Liver (tissue), 9 donors: Measurements from ENCODE around the gene LCT. TPM values are rescaled to one million over a fixed set of nuclear protein-coding genes. Genes with fewer than 3 reads are reported as not detected.

Experiments
- DNase-seq: peaks from one replicate; pipeline ENCODE4 v3.0.0-alpha.2; 2017; ENCODE audit warnings: low spot score
- H3K27ac ChIP-seq, 2 donors: one replicate each; pipeline ENCODE4 v1.7.0; 2013; ENCODE audit warnings: inconsistent platforms in 2 of 2, low read length in 2 of 2, control low read depth in 1 of 2, low read depth in 1 of 2, mild to moderate bottlenecking in 1 of 2
- H3K27me3 ChIP-seq, 4 donors: one replicate each; pipeline versions ENCODE4 v1.6.1 to v1.7.0; 2013; ENCODE audit warnings: low read length in 3 of 4, inconsistent platforms in 1 of 4, mild to moderate bottlenecking in 1 of 4, moderate library complexity in 1 of 4; ENCODE audit not compliant: control insufficient read depth in 4 of 4, insufficient read depth in 4 of 4
- H3K36me3 ChIP-seq, 4 donors: one replicate each; pipeline versions ENCODE4 v1.6.1 to v1.7.0; 2013; ENCODE audit warnings: low read length in 3 of 4, mild to moderate bottlenecking in 3 of 4, low read depth in 1 of 4, moderate library complexity in 1 of 4; ENCODE audit not compliant: control insufficient read depth in 4 of 4, insufficient read depth in 3 of 4
- H3K4me1 ChIP-seq, 4 donors: one replicate each; pipeline versions ENCODE4 v1.6.1 to v1.7.0; 2013; ENCODE audit warnings: low read length in 3 of 4, mild to moderate bottlenecking in 3 of 4, moderate library complexity in 1 of 4; ENCODE audit not compliant: control insufficient read depth in 4 of 4, insufficient read depth in 4 of 4
- H3K4me3 ChIP-seq, 3 donors: one replicate each; pipeline versions ENCODE4 v1.6.1 to v1.7.0; 2013; ENCODE audit warnings: low read length in 3 of 3, control low read depth in 1 of 3, low read depth in 1 of 3, mild to moderate bottlenecking in 1 of 3
- H3K9ac ChIP-seq, 2 donors: one replicate each; pipeline ENCODE4 v1.7.0; 2013; ENCODE audit warnings: low read length in 2 of 2, mild to moderate bottlenecking in 2 of 2, moderate library complexity in 2 of 2, control low read depth in 1 of 2, low read depth in 1 of 2
- H3K9me3 ChIP-seq, 4 donors: one replicate each; pipeline versions ENCODE4 v1.6.1 to v1.7.0; 2013; ENCODE audit warnings: low read length in 3 of 4; ENCODE audit not compliant: control insufficient read depth in 4 of 4
- ATF3 ChIP-seq: IDR thresholded peaks from 2 replicates; pipeline ENCODE4 v1.6.1; 2016; ENCODE audit warnings: antibody characterized with exemption
- CTCF ChIP-seq: fragments of 150-350 bp; IDR thresholded peaks from 2 replicates; pipeline ENCODE4 v1.5.1; 2017; ENCODE audit warnings: improper control_type of control experiment, low read depth, low read length; ENCODE audit not compliant: missing input control
- EGR1 ChIP-seq, 2 donors: IDR thresholded peaks; 2 replicates each; pipeline ENCODE4 v1.6.1; 2016 to 2018; ENCODE audit warnings: antibody characterized with exemption in 2 of 2, low read depth in 2 of 2
- FOXA1 ChIP-seq: IDR thresholded peaks from 2 replicates; pipeline ENCODE4 v1.6.1; 2016; ENCODE audit warnings: antibody characterized with exemption
- FOXA2 ChIP-seq: IDR thresholded peaks from 2 replicates; pipeline ENCODE4 v1.6.1; 2016; ENCODE audit warnings: antibody characterized with exemption
- GABPA ChIP-seq, 2 donors: IDR thresholded peaks in 1 of 2; conservative IDR thresholded peaks in 1 of 2; 2 replicates each; pipeline ENCODE4 v1.6.1; 2016; ENCODE audit warnings: antibody characterized with exemption in 2 of 2, mild to moderate bottlenecking in 1 of 2, moderate library complexity in 1 of 2
- HNF4A ChIP-seq, 2 donors: conservative IDR thresholded peaks; 2 replicates each; pipeline ENCODE4 v1.6.1; 2016; ENCODE audit warnings: antibody characterized with exemption in 2 of 2, mild to moderate bottlenecking in 2 of 2
- HNF4G ChIP-seq: IDR thresholded peaks from 2 replicates; pipeline ENCODE4 v1.6.1; 2016; ENCODE audit warnings: antibody characterized with exemption
- JUND ChIP-seq, 2 donors: IDR thresholded peaks; 2 replicates each; pipeline ENCODE4 v1.6.1; 2016; ENCODE audit warnings: antibody characterized with exemption in 2 of 2
- NR2F2 ChIP-seq: IDR thresholded peaks from 2 replicates; pipeline ENCODE4 v1.6.1; 2016; ENCODE audit warnings: antibody characterized with exemption
- RAD21 ChIP-seq, 2 donors: IDR thresholded peaks; 2 replicates each; pipeline ENCODE4 v1.6.1; 2016; ENCODE audit warnings: antibody characterized with exemption in 2 of 2, mild to moderate bottlenecking in 2 of 2
- RXRA ChIP-seq, 2 donors: IDR thresholded peaks; 2 replicates each; pipeline ENCODE4 v1.6.1; 2017 to 2018; ENCODE audit warnings: antibody characterized with exemption in 2 of 2, mild to moderate bottlenecking in 1 of 2
- TAF1 ChIP-seq: conservative IDR thresholded peaks from 2 replicates; pipeline ENCODE4 v1.6.1; 2016; ENCODE audit warnings: antibody characterized with exemption, mild to moderate bottlenecking
- YY1 ChIP-seq: IDR thresholded peaks from 2 replicates; pipeline ENCODE4 v1.6.1; 2016; ENCODE audit warnings: antibody characterized with exemption, mild to moderate bottlenecking
- ZBTB33 ChIP-seq: IDR thresholded peaks from 2 replicates; pipeline ENCODE4 v1.6.1; 2016; ENCODE audit warnings: antibody characterized with exemption
- WGBS: extraction: QIAGEN DNeasy Blood & Tissue Kit; methylation state at CpG from one replicate; pipeline ENCODE4 v1.1.7; 2013; 5-methylcytosine and 5-hydroxymethylcytosine counted together
- polyA plus RNA-seq, 2 donors: library from polyadenylated mRNA; stranded (reverse) in 1 of 2; unstranded in 1 of 2; fragments of 200-250 nt in 1 of 2; fragments of >200 nt in 1 of 2; fragmentation: Nextera tagmentation in 1 of 2; extraction: Ambion mirVana in 1 of 2; gene quantifications; one replicate each; pipeline versions ENCODE4 v1.2.1 to v1.2.3, GENCODE V29; 2013 to 2015
- total RNA-seq, 2 donors: library from RNA; depleted of rRNA; stranded (reverse); fragments of >200 nt; gene quantifications; one replicate each; pipeline ENCODE4 v1.2.3, GENCODE V29; 2014
- donor health status: healthy.
- donor health status: healthy.
- donor health status: healthy.
- donor health status: healthy.
- donor health status: healthy.

Gene LCT
- total and polyA plus RNA-seq, 4 donors: not detected

- H3K27ac ChIP-seq: no peak overlapping the region
- H3K36me3 ChIP-seq: peaks cover 22 to 65% (median 60%) of the 10 kb centered on the region in 4 donors
- TF ChIP-seq GABPA (IDR thresholded peaks at IDR 0.05 in 1 of 2, conservative IDR thresholded peaks at IDR 0.05 in 1 of 2): no peak
- no peak overlapping the region for H3K4me3 ChIP-seq
- no peaks in the 10 kb centered on the region for H3K9me3 ChIP-seq
- H3K27me3 ChIP-seq: no peaks in the 10 kb centered on the region
- H3K9ac ChIP-seq: no peak overlapping the region
- peaks cover 4 to 13% (median 9%) of the 10 kb centered on the region in 4 donors for H3K4me1 ChIP-seq
- DNase-seq: no peak
Measured at GRCh38 chr2:135773917-135774316, 63.1 kb downstream of the LCT start.

- H3K27ac ChIP-seq: no peak overlapping the region
- no peak overlapping the region for H3K9ac ChIP-seq
- peaks cover 22 to 62% (median 57%) of the 10 kb centered on the region in 4 donors for H3K36me3 ChIP-seq
- no peaks in the 10 kb centered on the region for H3K27me3 ChIP-seq
- H3K4me3 ChIP-seq: no peak overlapping the region
- no peak for DNase-seq
- no peaks in the 10 kb centered on the region for H3K9me3 ChIP-seq
- H3K4me1 ChIP-seq: peaks cover 4 to 13% (median 9%) of the 10 kb centered on the region in 4 donors
- no peak for TF ChIP-seq FOXA1
- TF ChIP-seq RAD21 (IDR thresholded peaks at IDR 0.05): no peak
- TF ChIP-seq CTCF: no peak
- no peak for TF ChIP-seq RXRA (IDR thresholded peaks at IDR 0.05)
- no peak for TF ChIP-seq TAF1
- no peak for TF ChIP-seq ZBTB33
- TF ChIP-seq ATF3: no peak
- 86% methylated on average over 2 of the region's 2 CpGs for WGBS
Measured at GRCh38 chr2:135773319-135773718, 63.7 kb downstream of the LCT start.

- Histone ChIP-seq H3K36me3 (peaks cover 14 to 64% (median 54%) of the 10 kb centered on the region in 4 donors), H3K27me3 (no peaks in the 10 kb centered on the region), H3K4me3 (no peak overlapping the region), H3K9ac (no peak overlapping the region), H3K9me3 (no peaks in the 10 kb centered on the region), H3K4me1 (no peaks in the 10 kb centered on the region), H3K27ac (no peak overlapping the region)
- DNase-seq: no peak
- WGBS: 97% methylated on average over 8 of the region's 8 CpGs
- TF ChIP-seq ATF3: no peak
- TF ChIP-seq FOXA2: no peak
- TF ChIP-seq NR2F2: no peak
- no peak for TF ChIP-seq HNF4A (conservative IDR thresholded peaks at IDR 0.05)
- TF ChIP-seq RXRA (IDR thresholded peaks at IDR 0.05): no peak
- TF ChIP-seq JUND (IDR thresholded peaks at IDR 0.05): no peak
- no peak for TF ChIP-seq HNF4G
- TF ChIP-seq EGR1 (IDR thresholded peaks at IDR 0.05; ENCODE audit: low read depth in 2 of 2): no peak
- no peak for TF ChIP-seq RAD21 (IDR thresholded peaks at IDR 0.05)
- TF ChIP-seq ZBTB33: no peak
- no peak for TF ChIP-seq FOXA1
- no peak for TF ChIP-seq YY1
Measured at GRCh38 chr2:135768863-135769262, 68.1 kb downstream of the LCT start.
